HG03064 (cell line): Measurements from ENCODE around the gene FYB2.

Experiments
- ATAC-seq: cut with Tn5 transposase; IDR thresholded peaks from one replicate; pipeline ENCODE4 v1.9.1; 2021; ENCODE audit warnings: low read depth; ENCODE audit not compliant: unreplicated experiment

Gene FYB2

GRCh38 chr1:56819387-56819899 lies at the start of gene FYB2:
TSS of gene FYB2 (minus strand) at chr1:56819404. CDS start at chr1:56819290, 114 bp downstream.
- ATAC-seq: no peak

- no peak for ATAC-seq
Observed at GRCh38 chr1:56868761-56869160, 49.6 kb upstream of the FYB2 start.

GRCh38 chr1:56867491-56867890 lies 48.3 kb upstream of the FYB2 start:
- no peak for ATAC-seq

- ATAC-seq: no peak
Observed at GRCh38 chr1:56866656-56867055, 47.5 kb upstream of the FYB2 start.

- no peak for ATAC-seq
Observed at GRCh38 chr1:56864430-56864829, 45.2 kb upstream of the FYB2 start.

GRCh38 chr1:56863265-56863992 lies 44.2 kb upstream of the FYB2 start:
- ATAC-seq: no peak

- ATAC-seq: no peak
Observed at GRCh38 chr1:56859287-56859686, 40.1 kb upstream of the FYB2 start.

- no peak for ATAC-seq
Observed at GRCh38 chr1:56856186-56856585, 37.0 kb upstream of the FYB2 start.

- ATAC-seq: no peak
Observed at GRCh38 chr1:56855190-56855589, 36.0 kb upstream of the FYB2 start.

- ATAC-seq: no peak
Observed at GRCh38 chr1:56854521-56855099, 35.4 kb upstream of the FYB2 start, which contains the start of gene C8A. TSS of gene C8A (plus strand) at chr1:56854797. CDS start at chr1:56854902, 105 bp downstream.

GRCh38 chr1:56852476-56852875 lies 33.3 kb upstream of the FYB2 start:
- ATAC-seq: no peak

- ATAC-seq: no peak
Observed at GRCh38 chr1:56850922-56851321, 31.7 kb upstream of the FYB2 start.

- no peak for ATAC-seq
Observed at GRCh38 chr1:56850411-56850810, 31.2 kb upstream of the FYB2 start.

GRCh38 chr1:56849750-56850149 lies 30.5 kb upstream of the FYB2 start:
- ATAC-seq: no peak

- no peak for ATAC-seq
Observed at GRCh38 chr1:56845343-56845742, 26.1 kb upstream of the FYB2 start.

GRCh38 chr1:56844545-56845136 lies 25.4 kb upstream of the FYB2 start:
- ATAC-seq: no peak

GRCh38 chr1:56843544-56843943 lies 24.3 kb upstream of the FYB2 start:
- ATAC-seq: no peak

GRCh38 chr1:56838759-56839158 lies 19.6 kb upstream of the FYB2 start:
- ATAC-seq: no peak

GRCh38 chr1:56837244-56837939 lies 18.2 kb upstream of the FYB2 start:
- ATAC-seq: no peak

- ATAC-seq: no peak
Observed at GRCh38 chr1:56836359-56836758, 17.2 kb upstream of the FYB2 start.

GRCh38 chr1:56835657-56836056 lies 16.5 kb upstream of the FYB2 start:
- ATAC-seq: no peak
